GM23338 (cell line): Measurements from ENCODE around the gene MPDU1. TPM values are rescaled to one million over a fixed set of nuclear protein-coding genes. Genes with fewer than 3 reads are reported as not detected.

Experiments
- ATAC-seq: fragments of 200-7000 bp; cut with Tn5 transposase; 3 replicates; pipeline ENCODE4 v1.9.1; 2020
- DNase-seq: peaks from one replicate; pipeline ENCODE4 v3.0.0-alpha.2; 2015; ENCODE audit warnings: low spot score
- H2AFZ ChIP-seq: fragments of 200-600 bp; sonication (generic); 2 replicates; pipeline ENCODE4 v1.8.0; 2016; ENCODE audit warnings: antibody characterized with exemption, mild to moderate bottlenecking, moderate library complexity
- H3F3A ChIP-seq: fragments of 200-600 bp; sonication (generic); replicated peaks from 2 replicates; pipeline ENCODE4 v1.8.0; 2017; ENCODE audit warnings: antibody characterized with exemption, mixed run types, low read depth
- H3K27ac ChIP-seq: fragments of 200-600 bp; sonication (generic); 2 replicates; pipeline ENCODE4 v1.6.1; 2016; ENCODE audit warnings: low read depth
- H3K27me3 ChIP-seq: fragments of 200-600 bp; sonication (generic); 2 replicates; pipeline ENCODE4 v1.8.0; 2016; ENCODE audit warnings: mild to moderate bottlenecking, mixed run types, moderate library complexity; ENCODE audit not compliant: insufficient read depth
- H3K36me3 ChIP-seq: fragments of 200-600 bp; sonication (generic); 2 replicates; pipeline ENCODE4 v1.8.0; 2016; ENCODE audit warnings: mild to moderate bottlenecking; ENCODE audit not compliant: insufficient read depth
- H3K4me1 ChIP-seq: fragments of 200-600 bp; sonication (generic); 2 replicates; pipeline ENCODE4 v1.8.0; 2016; ENCODE audit warnings: mild to moderate bottlenecking, moderate library complexity; ENCODE audit not compliant: insufficient read depth
- H3K4me2 ChIP-seq: fragments of 200-600 bp; sonication (generic); 2 replicates; pipeline ENCODE4 v1.7.1; 2017; ENCODE audit warnings: mixed run types
- H3K4me3 ChIP-seq: fragments of 200-600 bp; sonication (generic); 2 replicates; pipeline ENCODE4 v1.6.1; 2016; ENCODE audit warnings: mixed run types
- H3K79me2 ChIP-seq: fragments of 200-600 bp; sonication (generic); replicated peaks from 2 replicates; pipeline ENCODE4 v1.8.0; 2017; ENCODE audit warnings: mild to moderate bottlenecking; ENCODE audit not compliant: insufficient read depth
- H3K9me2 ChIP-seq: fragments of 200-600 bp; sonication (generic); 2 replicates; pipeline ENCODE4 v1.8.0; 2017; ENCODE audit not compliant: insufficient read depth
- H4K20me1 ChIP-seq: fragments of 200-600 bp; sonication (generic); replicated peaks from 2 replicates; pipeline ENCODE4 v1.8.0; 2017; ENCODE audit warnings: mild to moderate bottlenecking; ENCODE audit not compliant: insufficient read depth
- H3K27ac Mint-ChIP-seq: 2 replicates; pipeline ENCODE4 v1.8.0; 2020; ENCODE audit warnings: inconsistent platforms, mild to moderate bottlenecking, moderate library complexity, mixed read lengths
- H3K27me3 Mint-ChIP-seq: 3 replicates; pipeline ENCODE4 v1.8.0; 2022; ENCODE audit warnings: low read depth, mild to moderate bottlenecking, moderate library complexity, mixed read lengths, inconsistent platforms; ENCODE audit not compliant: insufficient read depth, poor library complexity
- H3K36me3 Mint-ChIP-seq: 3 replicates; pipeline ENCODE4 v1.8.0; 2021; ENCODE audit warnings: low read depth, mild to moderate bottlenecking, inconsistent platforms, moderate library complexity, mixed read lengths
- H3K4me1 Mint-ChIP-seq: 3 replicates; pipeline ENCODE4 v1.8.0; 2020; ENCODE audit warnings: mild to moderate bottlenecking, inconsistent platforms, mixed read lengths
- H3K4me3 Mint-ChIP-seq: 3 replicates; pipeline ENCODE4 v1.8.0; 2021; ENCODE audit warnings: moderate library complexity, mild to moderate bottlenecking, inconsistent platforms, mixed read lengths
- H3K9me3 Mint-ChIP-seq: 3 replicates; pipeline ENCODE4 v1.8.0; 2020; ENCODE audit warnings: moderate library complexity, mild to moderate bottlenecking, inconsistent platforms, mixed read lengths
- CREB1 ChIP-seq: fragments of 250-450 bp; sonication (Bioruptor Pico); IDR thresholded peaks from 2 replicates; pipeline ENCODE4 v1.5.0; 2020; ENCODE audit warnings: low read depth, mild to moderate bottlenecking, moderate library complexity
- CTCF ChIP-seq, 2 experiments: fragments of 200-600 bp in 1 of 2; sonication (generic) in 1 of 2; conservative IDR thresholded peaks; 2 replicates each; pipeline versions ENCODE4 v1.5.1 to v1.6.1; 2016 to 2017; ENCODE audit warnings: antibody characterized with exemption in 2 of 2, low read depth in 2 of 2, mild to moderate bottlenecking in 2 of 2, moderate library complexity in 1 of 2
- ETS1 ChIP-seq: IDR thresholded peaks from 2 replicates; pipeline ENCODE4 v1.6.1; 2016; ENCODE audit warnings: antibody characterized with exemption
- EZH2 ChIP-seq: fragments of 200-600 bp; sonication (generic); IDR thresholded peaks from one replicate; pipeline ENCODE4 v1.8.0; 2017; ENCODE audit warnings: antibody characterized with exemption, mild to moderate bottlenecking, low read depth; ENCODE audit not compliant: unreplicated experiment
- EZH2phosphoT487 ChIP-seq: fragments of 200-600 bp; sonication (generic); IDR thresholded peaks from one replicate; pipeline ENCODE4 v1.8.1; 2018; ENCODE audit warnings: antibody characterized with exemption; ENCODE audit not compliant: unreplicated experiment
- JUNB ChIP-seq: IDR thresholded peaks from one replicate; pipeline ENCODE4 v1.6.1; 2016; ENCODE audit warnings: antibody characterized with exemption; ENCODE audit not compliant: unreplicated experiment
- NANOG ChIP-seq: IDR thresholded peaks from 2 replicates; pipeline ENCODE4 v1.6.1; 2016; ENCODE audit warnings: antibody characterized with exemption, borderline replicate concordance
- POLR2AphosphoS5 ChIP-seq: IDR thresholded peaks from 2 replicates; pipeline ENCODE4 v1.6.1; 2016; ENCODE audit warnings: antibody characterized with exemption, low read depth
- REST ChIP-seq: IDR thresholded peaks from one replicate; pipeline ENCODE4 v1.6.1; 2018; ENCODE audit warnings: antibody characterized with exemption; ENCODE audit not compliant: unreplicated experiment
- STAT1 ChIP-seq: IDR thresholded peaks from one replicate; pipeline ENCODE4 v1.6.1; 2016; ENCODE audit warnings: antibody characterized with exemption; ENCODE audit not compliant: unreplicated experiment
- ZNF114 ChIP-seq: fragments of 250-450 bp; sonication (Bioruptor Pico); IDR thresholded peaks from 2 replicates; pipeline ENCODE4 v1.5.0; 2020; ENCODE audit warnings: mild to moderate bottlenecking, moderate library complexity
- ZNF331 ChIP-seq: fragments of 250-450 bp; sonication (Bioruptor Pico); IDR thresholded peaks from 2 replicates; pipeline ENCODE4 v1.5.0; 2020; ENCODE audit warnings: low read depth, mild to moderate bottlenecking, moderate library complexity
- ZNF462 ChIP-seq: fragments of 250-450 bp; sonication (Bioruptor Pico); IDR thresholded peaks from 2 replicates; pipeline ENCODE4 v1.5.0; 2020; ENCODE audit warnings: mild to moderate bottlenecking, moderate library complexity
- polyA plus RNA-seq: library from polyadenylated mRNA; unstranded; fragments of >200 nt; fragmentation: Nextera tagmentation; extraction: Ambion mirVana; gene quantifications from 2 replicates; pipeline ENCODE4 v1.2.1, GENCODE V29; 2016
- total RNA-seq: library from RNA; depleted of rRNA; stranded (reverse); fragments of >200 nt; shearing (Covaris generic); gene quantifications from 2 replicates; pipeline ENCODE4 v1.2.3, GENCODE V29; 2014

The MPDU1 gene
- total and polyA plus RNA-seq, 2 experiments from 2014 or later = 65.1 to 216 TPM

- no peak for ATAC-seq
- Histone ChIP-seq H4K20me1 (no peaks in the 10 kb centered on the region), H2AFZ (no peak overlapping the region), H3K36me3 (no peaks in the 10 kb centered on the region), H3K79me2 (no peaks in the 10 kb centered on the region), H3K4me2 (no peak overlapping the region), H3K27ac (no peak overlapping the region), H3K27me3 (no peaks in the 10 kb centered on the region), H3K4me1 (peaks cover 2% of the 10 kb centered on the region; the same call in 1 of the 2 replicates), H3K4me3 (no peak overlapping the region), H3F3A (0 out of 2 replicates have a peak, but pooled peaks cover 2% of the 10 kb centered on the region), H3K9me2 (no peaks in the 10 kb centered on the region)
- H3K4me3 Mint-ChIP-seq = no peak overlapping the region
- no peak overlapping the region for H3K27ac Mint-ChIP-seq
- no peak for DNase-seq
- no peak for TF ChIP-seq ZNF462
- TF ChIP-seq REST = no peak
- no peak for TF ChIP-seq EZH2phosphoT487
- TF ChIP-seq JUNB = no peak
- TF ChIP-seq ZNF331 (CRISPR knock-in tag) = no peak
- no peak for TF ChIP-seq CTCF (conservative IDR thresholded peaks at IDR 0.05; ENCODE audit: low read depth in 2 of 2)
- TF ChIP-seq NANOG = no peak
- TF ChIP-seq EZH2 = no peak
- no peak for TF ChIP-seq CREB1
- TF ChIP-seq ZNF114 (CRISPR knock-in tag) = no peak
- no peak for TF ChIP-seq ETS1
- no peak for TF ChIP-seq POLR2AphosphoS5
- TF ChIP-seq STAT1 = no peak
- no peaks in the 10 kb centered on the region for H3K9me3 Mint-ChIP-seq
- H3K4me1 Mint-ChIP-seq = no peaks in the 10 kb centered on the region
- H3K27me3 Mint-ChIP-seq = no peaks in the 10 kb centered on the region
- peaks cover 4% of the 10 kb centered on the region; the same call in 2 of the 3 replicates for H3K36me3 Mint-ChIP-seq
These were observed 37.2 kb downstream of the MPDU1 start for GRCh38 chr17:7620835-7621234.
